Fibroblast of the aortic adventitia (primary cell): ENCODE data around the gene SLX9. TPM values are rescaled to one million over a fixed set of nuclear protein-coding genes. Genes with fewer than 3 reads are reported as not detected.

Experiments
- DNase-seq: peaks from one replicate; pipeline ENCODE4 v3.0.0-alpha.2; 2010; ENCODE audit warnings: low read depth
- H3K4me3 ChIP-seq: 2 replicates; pipeline ENCODE4 v1.5.1; 2011; ENCODE audit warnings: low read depth, mild to moderate bottlenecking, control low read depth, low read length, moderate library complexity
- total RNA-seq: library from RNA; depleted of rRNA; stranded (reverse); fragments of >200 nt; gene quantifications from 2 replicates; pipeline ENCODE4 v1.2.3, GENCODE V29; 2012; ENCODE audit warnings: low replicate concordance
- TF ChIP-seq, protein P1 (sequence below): IDR thresholded peaks from 2 replicates; pipeline ENCODE4 v1.5.1; 2011; ENCODE audit warnings: mild to moderate bottlenecking, low read length, control low read depth, inconsistent platforms; ENCODE audit not compliant: insufficient read depth

SLX9 gene
- total RNA-seq, 1 donor, result 6.0 TPM

DNA sequence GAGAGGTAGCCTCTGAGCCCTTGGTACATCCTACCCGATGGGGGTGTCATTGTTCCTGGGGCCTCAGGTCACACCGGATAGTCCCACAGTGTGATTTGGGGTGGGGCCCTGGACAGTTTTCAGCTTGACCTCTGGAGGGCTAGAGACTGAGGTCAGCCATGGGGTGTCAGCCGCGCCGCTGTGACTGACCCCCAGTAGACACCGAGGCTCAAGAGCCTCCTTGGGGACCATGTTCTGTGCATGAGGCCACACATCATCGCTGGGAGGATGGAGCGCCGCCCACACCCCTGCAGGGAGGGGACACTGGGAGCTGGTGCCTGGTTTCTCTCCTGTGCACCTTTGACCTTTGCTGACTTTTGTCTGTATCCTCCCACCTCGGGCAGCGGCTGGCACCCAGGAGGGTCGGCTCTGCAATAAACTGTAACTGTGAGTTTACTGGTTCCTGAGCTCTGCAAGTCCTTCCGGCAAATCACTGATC lies 41.8 kb upstream of the SLX9 start:
- no peak for DNase-seq
- TF ChIP-seq, protein P1, sequence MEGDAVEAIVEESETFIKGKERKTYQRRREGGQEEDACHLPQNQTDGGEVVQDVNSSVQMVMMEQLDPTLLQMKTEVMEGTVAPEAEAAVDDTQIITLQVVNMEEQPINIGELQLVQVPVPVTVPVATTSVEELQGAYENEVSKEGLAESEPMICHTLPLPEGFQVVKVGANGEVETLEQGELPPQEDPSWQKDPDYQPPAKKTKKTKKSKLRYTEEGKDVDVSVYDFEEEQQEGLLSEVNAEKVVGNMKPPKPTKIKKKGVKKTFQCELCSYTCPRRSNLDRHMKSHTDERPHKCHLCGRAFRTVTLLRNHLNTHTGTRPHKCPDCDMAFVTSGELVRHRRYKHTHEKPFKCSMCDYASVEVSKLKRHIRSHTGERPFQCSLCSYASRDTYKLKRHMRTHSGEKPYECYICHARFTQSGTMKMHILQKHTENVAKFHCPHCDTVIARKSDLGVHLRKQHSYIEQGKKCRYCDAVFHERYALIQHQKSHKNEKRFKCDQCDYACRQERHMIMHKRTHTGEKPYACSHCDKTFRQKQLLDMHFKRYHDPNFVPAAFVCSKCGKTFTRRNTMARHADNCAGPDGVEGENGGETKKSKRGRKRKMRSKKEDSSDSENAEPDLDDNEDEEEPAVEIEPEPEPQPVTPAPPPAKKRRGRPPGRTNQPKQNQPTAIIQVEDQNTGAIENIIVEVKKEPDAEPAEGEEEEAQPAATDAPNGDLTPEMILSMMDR, result no peak
- no peak overlapping the region for H3K4me3 ChIP-seq

DNA sequence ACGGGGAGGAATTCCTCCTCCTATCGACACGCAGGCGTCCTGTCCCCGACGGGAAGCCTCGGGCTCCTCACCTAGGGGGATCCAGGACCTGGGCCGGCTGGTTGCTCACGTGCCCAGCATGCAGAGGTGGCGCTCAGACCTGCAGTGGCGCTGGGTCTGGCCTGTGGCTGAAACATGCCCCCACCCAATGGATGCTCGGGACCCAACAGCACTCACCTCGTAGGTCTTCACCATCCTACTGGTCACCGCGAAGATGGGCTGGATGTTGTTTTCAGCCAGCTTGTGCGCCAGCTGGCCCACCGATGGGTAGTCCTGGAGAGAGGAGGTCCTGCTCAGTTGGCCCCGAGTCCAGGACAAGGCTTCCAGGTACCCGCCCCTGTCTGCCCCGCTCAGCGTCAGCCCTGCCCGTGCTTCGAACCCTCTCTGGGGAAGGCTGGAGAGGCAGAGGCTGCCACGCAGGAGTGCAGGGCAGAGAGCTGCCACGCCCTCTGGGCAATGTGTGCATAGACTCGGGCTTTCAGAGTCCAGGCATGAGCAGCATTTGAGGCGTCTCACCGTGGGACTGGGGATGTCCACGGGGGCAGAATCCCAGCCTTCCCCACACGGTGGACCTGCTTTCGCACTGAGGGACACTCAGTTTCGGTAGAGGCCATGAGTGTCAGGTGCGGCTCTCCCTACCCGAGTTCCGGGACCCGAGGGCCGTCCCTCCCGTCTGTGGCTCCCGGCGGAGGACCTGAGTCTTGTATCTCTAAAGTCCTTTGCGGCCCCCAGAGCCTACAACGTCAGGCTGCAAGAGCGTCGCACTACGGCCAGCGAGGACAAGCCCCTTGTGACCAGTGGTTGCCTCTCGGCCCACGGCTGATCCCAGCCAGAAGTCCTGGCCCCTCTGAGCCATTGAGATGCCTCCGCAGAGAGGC lies 40.7 kb upstream of the SLX9 start:
- no peak for DNase-seq
- TF ChIP-seq, protein P1, result no peak
- no peak overlapping the region for H3K4me3 ChIP-seq

DNA sequence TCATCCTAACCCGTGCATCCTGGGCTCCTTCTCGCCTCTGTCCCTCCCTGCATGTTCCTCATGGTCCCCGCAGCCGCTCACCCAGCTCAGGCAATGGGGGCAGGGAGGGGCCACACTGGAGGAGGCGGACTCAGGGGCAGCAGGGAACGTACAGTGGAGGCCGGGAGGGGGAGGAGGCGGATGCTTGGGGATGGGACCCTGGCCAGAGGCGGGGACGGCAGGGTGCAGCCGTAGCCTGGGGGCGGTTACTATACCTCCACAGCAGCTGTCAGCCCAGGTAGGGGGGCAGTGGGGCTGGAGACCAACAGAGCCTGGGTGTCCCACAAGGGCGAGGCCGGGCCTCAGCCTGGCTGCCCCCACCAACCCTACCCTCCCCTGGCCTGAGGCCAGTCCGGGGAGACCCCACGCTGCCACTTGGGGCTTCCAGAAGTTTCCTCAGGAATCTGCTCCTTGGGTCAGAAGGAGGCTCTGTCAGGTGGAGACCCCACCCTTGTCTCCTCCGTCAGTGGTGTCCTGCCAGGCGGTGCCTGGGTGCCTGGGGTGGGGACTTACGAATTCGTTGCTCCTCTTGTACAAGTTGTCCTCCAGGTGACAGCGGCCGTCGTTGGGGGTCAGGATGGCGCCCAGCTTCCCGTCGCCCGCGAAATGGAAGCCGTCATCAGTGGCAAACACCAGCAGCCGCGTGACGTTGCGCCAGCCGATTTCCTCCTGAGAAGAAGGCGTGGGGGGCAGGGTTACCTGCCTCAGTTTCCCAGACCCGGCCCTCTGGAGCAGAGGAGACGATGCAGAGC lies 39.9 kb upstream of the SLX9 start:
- TF ChIP-seq, protein P1, result no peak
- DNase-seq, result no peak
- H3K4me3 ChIP-seq, result no peak overlapping the region

DNA sequence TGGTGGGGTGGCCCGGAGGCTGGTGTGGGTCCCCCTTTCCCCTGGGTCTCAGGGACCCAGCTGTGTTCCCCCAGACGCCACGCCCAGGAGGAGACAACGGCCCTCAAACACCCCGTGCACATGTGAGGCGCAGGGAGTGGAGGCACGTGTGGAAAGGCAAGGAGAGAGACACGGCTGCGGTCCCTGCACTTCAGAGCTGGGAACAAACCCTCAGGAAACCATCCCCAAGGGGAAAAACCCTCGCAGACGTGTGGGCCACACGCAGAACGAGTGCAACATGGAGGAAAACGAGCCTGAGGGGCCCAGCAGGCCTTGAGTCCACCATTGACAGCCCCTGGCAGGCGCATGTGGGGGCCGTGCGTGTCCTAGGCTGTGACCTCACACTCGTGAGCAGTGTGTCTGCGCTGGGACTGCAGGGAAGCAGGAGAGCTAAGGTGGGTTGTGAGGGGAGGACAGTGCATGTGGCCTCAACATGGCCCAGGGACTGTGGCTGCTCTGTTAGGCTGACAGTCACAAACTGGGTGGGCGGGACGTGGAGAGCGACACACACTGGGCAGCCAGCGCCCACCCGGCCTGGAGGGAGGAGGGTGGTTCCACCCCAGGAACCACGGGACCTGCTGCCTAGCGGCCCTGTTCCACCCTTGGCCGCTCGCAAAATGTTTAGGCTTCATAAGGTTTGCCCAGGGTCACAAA lies 39.1 kb upstream of the SLX9 start:
- no peak for DNase-seq
- no peak overlapping the region for H3K4me3 ChIP-seq
- TF ChIP-seq, protein P1, result no peak

DNA sequence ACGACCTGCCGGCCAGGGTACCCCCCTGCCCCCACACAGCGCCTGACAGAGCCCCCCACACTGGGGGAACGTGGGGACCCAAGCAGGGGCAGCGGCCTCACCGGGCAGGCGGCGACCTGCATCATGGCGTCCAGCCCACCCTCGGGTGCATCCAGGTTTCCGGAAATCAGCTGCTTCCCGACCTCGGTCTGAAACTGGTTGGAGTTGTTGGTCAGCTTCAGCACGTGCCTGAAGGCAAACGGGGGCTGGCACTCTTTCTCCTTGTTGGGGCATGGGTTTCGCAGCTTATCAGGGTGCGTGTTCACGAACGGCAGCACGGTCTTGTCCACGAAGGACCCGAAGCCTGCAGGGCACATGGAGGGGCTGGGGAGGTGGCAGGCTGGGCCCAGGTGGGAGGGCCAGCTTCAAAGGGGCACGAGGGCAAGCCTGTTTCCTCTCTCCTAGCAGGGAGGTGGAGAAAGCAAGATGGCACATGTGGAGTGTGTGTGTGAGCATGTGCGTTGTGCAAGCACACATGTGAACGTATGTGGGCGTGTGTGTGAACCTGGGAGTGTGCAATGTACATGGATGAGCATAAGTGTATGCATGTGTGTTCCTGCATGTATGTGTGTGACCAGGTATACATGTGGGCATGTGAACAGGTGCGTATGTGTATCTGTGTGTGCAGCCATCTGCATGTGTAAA lies 38.3 kb upstream of the SLX9 start:
- TF ChIP-seq, protein P1, result no peak
- no peak overlapping the region for H3K4me3 ChIP-seq
- DNase-seq, result no peak
